ENCODE results near the gene TPRX2. TPM values are rescaled to one million over a fixed set of nuclear protein-coding genes. Genes with fewer than 3 reads are reported as not detected.
A peak's percentile ranks its signal among the peaks of the same experiment; 100 is the strongest.

Gene TPRX2
- total RNA-seq, 2 donors from 2014 or later = not detected

GRCh38 chr19:47824396-47824795, 34.6 kb upstream of the TPRX2 start:
- peaks cover 47% of the 10 kb centered on the region for H3K4me1 Mint-ChIP-seq
- no peak overlapping the region for H3K4me3 ChIP-seq (ENCODE audit: low read length)
- H3K9me3 Mint-ChIP-seq = no peaks in the 10 kb centered on the region
- H3K9me3 ChIP-seq (ENCODE audit: control insufficient read depth, low read length) = no peaks in the 10 kb centered on the region
- H3K27ac Mint-ChIP-seq = peak overlapping the region; percentile 35
- no peak overlapping the region for H3K9ac ChIP-seq (ENCODE audit: extremely low read depth, low read length, poor library complexity, severe bottlenecking)
- H3K27ac ChIP-seq (ENCODE audit: low read depth, low read length) = no peak overlapping the region
- H3K4me3 Mint-ChIP-seq = no peak overlapping the region
- no peaks in the 10 kb centered on the region for H3K36me3 ChIP-seq (ENCODE audit: control insufficient read depth, insufficient read depth, low read length)
- H3K4me1 ChIP-seq (ENCODE audit: control insufficient read depth, insufficient read depth, low read length) = peaks cover 12% of the 10 kb centered on the region
- no peaks in the 10 kb centered on the region for H3K27me3 ChIP-seq (ENCODE audit: control insufficient read depth, insufficient read depth, low read length, poor library complexity, severe bottlenecking)
- H3K36me3 Mint-ChIP-seq (ENCODE audit: low read depth) = no peaks in the 10 kb centered on the region
- whole genome bisulfite sequencing, 2 experiments (ENCODE audit: insufficient coverage in 1 of 2, insufficient read length in 1 of 2) = 88 to 100% methylated on average over 4 to 6 of the region's 6 CpGs
- no peaks in the 10 kb centered on the region for H3K27me3 Mint-ChIP-seq (ENCODE audit: insufficient read depth)
- peak; percentile 60 for DNase-seq
- peak; percentile 65 for TF ChIP-seq CTCF (conservative IDR thresholded peaks at IDR 0.05)

GRCh38 chr19:47826800-47827199, 32.2 kb upstream of the TPRX2 start:
- Histone ChIP-seq H3K4me1 (ENCODE audit: control insufficient read depth, insufficient read depth, low read length) (peaks cover 1% of the 10 kb centered on the region), H3K27me3 (ENCODE audit: control insufficient read depth, insufficient read depth, low read length, poor library complexity, severe bottlenecking) (no peaks in the 10 kb centered on the region), H3K36me3 (ENCODE audit: control insufficient read depth, insufficient read depth, low read length) (no peaks in the 10 kb centered on the region), H3K9me3 (ENCODE audit: control insufficient read depth, low read length) (no peaks in the 10 kb centered on the region), H3K9ac (ENCODE audit: extremely low read depth, low read length, poor library complexity, severe bottlenecking) (no peak overlapping the region), H3K4me3 (ENCODE audit: low read length) (no peak overlapping the region), H3K27ac (ENCODE audit: low read depth, low read length) (no peak overlapping the region)
- WGBS, 2 experiments (ENCODE audit: insufficient coverage in 1 of 2, insufficient read length in 1 of 2) = 92 to 99% methylated on average over 6 of the region's 6 CpGs
- Mint-ChIP-seq H3K4me3 (no peak overlapping the region), H3K36me3 (ENCODE audit: low read depth) (no peaks in the 10 kb centered on the region), H3K27me3 (ENCODE audit: insufficient read depth) (no peaks in the 10 kb centered on the region), H3K4me1 (peaks cover 26% of the 10 kb centered on the region), H3K9me3 (no peaks in the 10 kb centered on the region), H3K27ac (no peak overlapping the region)
- DNase-seq = no peak
- TF ChIP-seq CTCF (conservative IDR thresholded peaks at IDR 0.05) = no peak

GRCh38 chr19:47832723-47833122, 26.3 kb upstream of the TPRX2 start:
- Histone ChIP-seq H3K9me3 (ENCODE audit: control insufficient read depth, low read length) (no peaks in the 10 kb centered on the region), H3K9ac (ENCODE audit: extremely low read depth, low read length, poor library complexity, severe bottlenecking) (no peak overlapping the region), H3K4me1 (ENCODE audit: control insufficient read depth, insufficient read depth, low read length) (no peaks in the 10 kb centered on the region), H3K27ac (ENCODE audit: low read depth, low read length) (no peak overlapping the region), H3K4me3 (ENCODE audit: low read length) (no peak overlapping the region), H3K27me3 (ENCODE audit: control insufficient read depth, insufficient read depth, low read length, poor library complexity, severe bottlenecking) (no peaks in the 10 kb centered on the region), H3K36me3 (ENCODE audit: control insufficient read depth, insufficient read depth, low read length) (no peaks in the 10 kb centered on the region)
- peak; percentile 58 for TF ChIP-seq CTCF (conservative IDR thresholded peaks at IDR 0.05)
- H3K27me3 Mint-ChIP-seq (ENCODE audit: insufficient read depth) = no peaks in the 10 kb centered on the region
- H3K27ac Mint-ChIP-seq = no peak overlapping the region
- no peaks in the 10 kb centered on the region for H3K36me3 Mint-ChIP-seq (ENCODE audit: low read depth)
- no peak overlapping the region for H3K4me3 Mint-ChIP-seq
- peaks cover 10% of the 10 kb centered on the region for H3K4me1 Mint-ChIP-seq
- 92 to 97% methylated on average over 2 to 3 of the region's 4 CpGs for WGBS, 2 experiments (ENCODE audit: insufficient coverage in 1 of 2, insufficient read length in 1 of 2)
- no peaks in the 10 kb centered on the region for H3K9me3 Mint-ChIP-seq
- peak; percentile 57 for DNase-seq

Measured in endodermal cell (in vitro differentiated cells).